Gastroesophageal sphincter (tissue), 4 donors: ENCODE results near the gene NUDT8. TPM values are rescaled to one million over a fixed set of nuclear protein-coding genes. Genes with fewer than 3 reads are reported as not detected.
A peak's percentile ranks its signal among the peaks of the same experiment; 100 is the strongest.

Experiments
- ATAC-seq: fragments of 150-250 bp; one replicate; pipeline ENCODE4 v1.9.1; 2016; ENCODE audit warnings: mild to moderate bottlenecking, moderate library complexity
- H3K27ac ChIP-seq, 4 donors: fragments of 200-600 bp; sonication (generic) in 3 of 4; 1 replicate in 3 of 4; 2 replicates in 1 of 4; pipeline ENCODE4 v1.5.1; 2016 to 2019
- H3K27me3 ChIP-seq: fragments of 200-600 bp; sonication (generic); one replicate; pipeline ENCODE4 v1.5.1; 2019
- H3K36me3 ChIP-seq, 2 donors: fragments of 200-600 bp; sonication (generic); one replicate each; pipeline ENCODE4 v1.5.1; 2019; ENCODE audit warnings: control low read depth in 1 of 2
- H3K4me1 ChIP-seq, 3 donors: fragments of 200-600 bp; sonication (generic); 1 replicate in 2 of 3; 2 replicates in 1 of 3; pipeline ENCODE4 v1.5.1; 2016 to 2019; ENCODE audit warnings: control low read depth in 2 of 3
- H3K4me3 ChIP-seq, 2 donors: fragments of 200-600 bp; sonication (generic); one replicate each; pipeline ENCODE4 v1.5.1; 2019; ENCODE audit warnings: mild to moderate bottlenecking in 1 of 2, moderate library complexity in 1 of 2
- H3K9me3 ChIP-seq, 3 donors: fragments of 200-600 bp; sonication (generic); one replicate each; pipeline ENCODE4 v1.5.1; 2017 to 2019; ENCODE audit warnings: control low read depth in 2 of 3
- CTCF ChIP-seq, 4 experiments: fragments of 200-600 bp in 2 of 4; fragments of 450-650 bp in 2 of 4; sonication (generic) in 1 of 4; IDR thresholded peaks; one replicate each; pipeline ENCODE4 v1.5.1; 2017 to 2019; ENCODE audit warnings: antibody characterized with exemption in 4 of 4, mild to moderate bottlenecking in 2 of 4, moderate library complexity in 2 of 4
- EP300 ChIP-seq: sonication (generic); formaldehyde crosslinking; IDR thresholded peaks from one replicate; pipeline ENCODE4 v1.6.1; 2017; ENCODE audit warnings: antibody characterized with exemption, mild to moderate bottlenecking
- POLR2A ChIP-seq, 2 donors: fragments of 450-650 bp; IDR thresholded peaks; one replicate each; pipeline ENCODE4 v1.6.1; 2017; ENCODE audit warnings: antibody characterized with exemption in 2 of 2, mild to moderate bottlenecking in 2 of 2, moderate library complexity in 1 of 2
- POLR2AphosphoS5 ChIP-seq: sonication (generic); formaldehyde crosslinking; IDR thresholded peaks from one replicate; pipeline ENCODE4 v1.6.1; 2017; ENCODE audit warnings: antibody characterized with exemption
- WGBS, 2 donors: methylation state at CpG; one replicate each; pipeline ENCODE4 v1.1.5; 2018; ENCODE audit warnings: low coverage in 1 of 2; 5-methylcytosine and 5-hydroxymethylcytosine counted together
- small RNA-seq, 4 donors: library from RNA; depleted of rRNA; stranded (forward); fragments of <200 nt; gene quantifications; one replicate each; pipeline ENCODE3, GENCODE V24; 2016
- total RNA-seq, 4 donors: library from RNA; depleted of rRNA; stranded (reverse); fragments of >200 nt; gene quantifications; one replicate each; pipeline ENCODE4 v1.1.0, GENCODE V29; 2016

Gene NUDT8
- total RNA-seq, 4 donors from 2014 or later: 2.4 to 18.5 (median 4.6) TPM

DNA sequence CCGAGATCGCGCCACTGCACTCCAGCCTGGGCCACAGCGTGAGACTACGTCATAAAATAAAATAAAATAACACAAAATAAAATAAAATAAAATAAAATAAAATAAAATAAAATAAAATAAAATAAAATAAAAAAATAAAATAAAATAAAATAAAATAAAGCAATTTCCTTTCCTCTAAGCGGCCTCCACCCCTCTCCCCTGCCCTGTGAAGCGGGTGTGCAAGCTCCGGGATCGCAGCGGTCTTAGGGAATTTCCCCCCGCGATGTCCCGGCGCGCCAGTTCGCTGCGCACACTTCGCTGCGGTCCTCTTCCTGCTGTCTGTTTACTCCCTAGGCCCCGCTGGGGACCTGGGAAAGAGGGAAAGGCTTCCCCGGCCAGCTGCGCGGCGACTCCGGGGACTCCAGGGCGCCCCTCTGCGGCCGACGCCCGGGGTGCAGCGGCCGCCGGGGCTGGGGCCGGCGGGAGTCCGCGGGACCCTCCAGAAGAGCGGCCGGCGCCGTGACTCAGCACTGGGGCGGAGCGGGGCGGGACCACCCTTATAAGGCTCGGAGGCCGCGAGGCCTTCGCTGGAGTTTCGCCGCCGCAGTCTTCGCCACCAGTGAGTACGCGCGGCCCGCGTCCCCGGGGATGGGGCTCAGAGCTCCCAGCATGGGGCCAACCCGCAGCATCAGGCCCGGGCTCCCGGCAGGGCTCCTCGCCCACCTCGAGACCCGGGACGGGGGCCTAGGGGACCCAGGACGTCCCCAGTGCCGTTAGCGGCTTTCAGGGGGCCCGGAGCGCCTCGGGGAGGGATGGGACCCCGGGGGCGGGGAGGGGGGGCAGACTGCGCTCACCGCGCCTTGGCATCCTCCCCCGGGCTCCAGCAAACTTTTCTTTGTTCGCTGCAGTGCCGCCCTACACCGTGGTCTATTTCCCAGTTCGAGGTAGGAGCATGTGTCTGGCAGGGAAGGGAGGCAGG, 46.2 kb downstream of the NUDT8 start, which contains the start of gene GSTP1:
GSTP1 (plus strand) TSS at position 566 of the 958 bp plus-strand sequence; CDS start at position 598, 32 bp downstream.
- 0% methylated on average over 4 to 11 of the region's 81 CpGs for WGBS, 2 donors
- no peaks in the 10 kb centered on the region for H3K9me3 ChIP-seq
- ATAC-seq: peak; percentile 99
- peak in 3 of 4 experiments; percentile 91 to 95 (median 92) for TF ChIP-seq CTCF (IDR thresholded peaks at IDR 0.05)
- peak; percentile 93 for TF ChIP-seq POLR2AphosphoS5
- peak; percentile 94 for TF ChIP-seq POLR2A (IDR thresholded peaks at IDR 0.05)
- no peak for TF ChIP-seq EP300
- peaks cover 5% of the 10 kb centered on the region for H3K27me3 ChIP-seq
- peak within 1 kb of the TSS; percentile 89 to 93 for H3K4me3 ChIP-seq
- peaks cover 0 to 41% of the 10 kb centered on the region in 2 donors for H3K36me3 ChIP-seq
- H3K4me1 ChIP-seq: peaks cover 0 to 34% (median 7%) of the 10 kb centered on the region in 3 donors
- peak within 1 kb of the TSS; percentile 96 to 100 (median 96) for H3K27ac ChIP-seq

- Histone ChIP-seq H3K27me3 (peaks cover 20% of the 10 kb centered on the region), H3K36me3 (peaks cover 0 to 26% of the 10 kb centered on the region in 2 donors), H3K4me1 (peaks cover 0 to 34% (median 7%) of the 10 kb centered on the region in 3 donors), H3K4me3 (no peak overlapping the region), H3K9me3 (no peaks in the 10 kb centered on the region), H3K27ac (no peak overlapping the region)
- WGBS, 2 donors: 55 to 58% methylated on average over 4 of the region's 4 CpGs
- TF ChIP-seq CTCF (IDR thresholded peaks at IDR 0.05): no peak
- TF ChIP-seq POLR2A (IDR thresholded peaks at IDR 0.05): no peak
- no peak for TF ChIP-seq POLR2AphosphoS5
- TF ChIP-seq EP300: no peak
- no peak for ATAC-seq
Observed at GRCh38 chr11:67582011-67582410, 47.7 kb downstream of the NUDT8 start.

GRCh38 chr11:67581469-67581868, 48.3 kb downstream of the NUDT8 start:
- Histone ChIP-seq H3K36me3 (peaks cover 0 to 21% of the 10 kb centered on the region in 2 donors), H3K4me3 (no peak overlapping the region), H3K9me3 (no peaks in the 10 kb centered on the region), H3K4me1 (peaks cover 0 to 34% (median 7%) of the 10 kb centered on the region in 3 donors), H3K27me3 (peaks cover 26% of the 10 kb centered on the region), H3K27ac (no peak overlapping the region)
- WGBS, 2 donors: 40 to 51% methylated on average over 4 to 8 of the region's 11 CpGs
- no peak for ATAC-seq
- TF ChIP-seq POLR2A (IDR thresholded peaks at IDR 0.05): no peak
- TF ChIP-seq EP300: no peak
- TF ChIP-seq CTCF (IDR thresholded peaks at IDR 0.05): no peak
- no peak for TF ChIP-seq POLR2AphosphoS5

DNA sequence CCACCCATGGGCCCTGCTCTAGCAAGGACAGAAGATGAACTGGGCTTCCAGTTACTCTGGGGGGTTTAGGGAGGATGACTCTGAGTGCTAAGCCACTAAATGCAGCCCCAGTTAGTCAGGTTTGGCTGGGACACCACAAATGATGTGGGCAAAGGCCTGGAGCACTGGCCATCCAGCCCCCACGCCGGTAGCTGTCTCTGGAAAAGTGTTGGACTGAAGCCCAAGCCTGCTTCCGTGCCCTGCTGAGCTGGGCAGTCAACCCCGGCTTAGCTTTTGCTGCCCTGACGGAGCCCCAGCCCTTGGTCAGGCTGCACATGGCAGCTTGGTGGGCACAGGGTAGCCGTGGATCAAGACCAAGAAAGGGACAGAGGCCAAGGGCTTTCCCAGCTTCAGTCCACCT, 51.8 kb downstream of the NUDT8 start:
- no peak for ATAC-seq
- Histone ChIP-seq H3K27me3 (peaks cover 36% of the 10 kb centered on the region), H3K27ac (no peak overlapping the region), H3K4me1 (peaks cover 0 to 9% (median 0%) of the 10 kb centered on the region in 3 donors), H3K9me3 (no peaks in the 10 kb centered on the region), H3K4me3 (no peak overlapping the region), H3K36me3 (no peaks in the 10 kb centered on the region)
- no peak for TF ChIP-seq EP300
- no peak for TF ChIP-seq POLR2A (IDR thresholded peaks at IDR 0.05)
- TF ChIP-seq CTCF (IDR thresholded peaks at IDR 0.05): no peak
- TF ChIP-seq POLR2AphosphoS5: no peak
- WGBS, 2 donors: no CpG with 5 or more reads among the region's 6 CpGs

Small RNAs within 50 kb of the gene (small RNA-seq; reads per million reads assigned to genes)
- gene AP003385.3: 0 reads per million in 4 donors

Other genes starting within 250 kb of the NUDT8 start
- gene RAD9A, start 238.0 kb downstream of the NUDT8 start, total RNA-seq: 10 to 100 TPM in 2 of 4 donors, 1 to 10 TPM in 2; 8.5 to 16.0 (median 11.1) TPM
- gene PPP1CA, start 228.1 kb downstream of the NUDT8 start, total RNA-seq: 10 to 100 TPM; 49.9 to 78.6 (median 63.4) TPM
- 1 to 10 TPM in 3 of 4 donors, under 1 TPM in 1; 0.30 to 2.0 (median 1.5) TPM for gene TBC1D10C, start 225.9 kb downstream of the NUDT8 start, total RNA-seq
- gene CARNS1, start 214.3 kb downstream of the NUDT8 start, total RNA-seq: 1 to 10 TPM in 3 of 4 donors, under 1 TPM in 1; 0.73 to 3.3 (median 1.6) TPM
- gene RPS6KB2, start 201.4 kb downstream of the NUDT8 start, total RNA-seq: 10 to 100 TPM; 35.8 to 49.7 (median 45.6) TPM
- 1 to 10 TPM; 3.5 to 6.4 (median 4.2) TPM for gene PTPRCAP, start 192.3 kb downstream of the NUDT8 start, total RNA-seq
- gene CORO1B, start 186.5 kb downstream of the NUDT8 start, total RNA-seq: 10 to 100 TPM; 48.3 to 82.4 (median 67.6) TPM
- gene GPR152, start 177.2 kb downstream of the NUDT8 start, total RNA-seq: not detected
- gene CABP4, start 174.6 kb downstream of the NUDT8 start, total RNA-seq: 1 to 10 TPM in 1 of 4 donors, under 1 TPM in 3; 0.13 to 2.4 (median 0.77) TPM
- gene TMEM134, start 160.7 kb downstream of the NUDT8 start, total RNA-seq: 10 to 100 TPM; 22.2 to 35.2 (median 32.5) TPM
- gene AIP, start 146.9 kb downstream of the NUDT8 start, total RNA-seq: 10 to 100 TPM; 65.4 to 87.5 (median 78.1) TPM
- 10 to 100 TPM in 3 of 4 donors, 1 to 10 TPM in 1; 9.5 to 18.7 (median 15.4) TPM for gene PITPNM1, start 124.6 kb downstream of the NUDT8 start, total RNA-seq
- 10 to 100 TPM; 29.1 to 69.3 (median 53.9) TPM for gene CDK2AP2, start 121.8 kb downstream of the NUDT8 start, total RNA-seq
- gene CABP2, start 106.5 kb downstream of the NUDT8 start, total RNA-seq: not detected
- gene GSTP1, start 46.1 kb downstream of the NUDT8 start, total RNA-seq: 100 to 1,000 TPM; 514 to 845 (median 628) TPM
- 100 to 1,000 TPM; 154 to 249 (median 180) TPM for gene NDUFV1, start 23.0 kb downstream of the NUDT8 start, total RNA-seq
- gene TBX10, start 9.8 kb upstream of the NUDT8 start, total RNA-seq: not detected
- gene ACY3, start 20.8 kb upstream of the NUDT8 start, total RNA-seq: not detected
- 1 to 10 TPM in 1 of 4 donors, not detected in 3; 3.4 TPM for gene ALDH3B2, start 44.7 kb upstream of the NUDT8 start, total RNA-seq